HepG2 (cell line): ENCODE data around the gene INSR. TPM values are rescaled to one million over a fixed set of nuclear protein-coding genes. Genes with fewer than 3 reads are reported as not detected.

Experiments
- ATF4 ChIP-seq, 2 experiments: fragments of 450-650 bp in 1 of 2; sonication (generic) in 1 of 2; formaldehyde crosslinking; IDR thresholded peaks; 2 replicates each; pipeline versions ENCODE4 v1.5.0 to v1.8.0; 2020 to 2022; ENCODE audit warnings: mild to moderate bottlenecking in 1 of 2, missing genetic modification reagents in 1 of 2
- BHLHE40 ChIP-seq: IDR thresholded peaks from 2 replicates; pipeline ENCODE4 v1.6.1; 2011; ENCODE audit warnings: low read length, improper control_type of control experiment
- CEBPG ChIP-seq: IDR thresholded peaks from 2 replicates; pipeline ENCODE4 v1.6.1; 2016
- EHMT2 ChIP-seq: fragments of 200-600 bp; sonication (generic); IDR thresholded peaks from 2 replicates; pipeline ENCODE4 v1.7.0; 2017; ENCODE audit warnings: antibody characterized with exemption, low read depth, low read length, borderline replicate concordance
- ESRRA ChIP-seq: sonication (generic); formaldehyde crosslinking; IDR thresholded peaks from 2 replicates; pipeline ENCODE4 v1.5.1; 2020; ENCODE audit warnings: mild to moderate bottlenecking, low read depth, missing genetic modification reagents
- FOXC1 ChIP-seq: sonication (generic); formaldehyde crosslinking; IDR thresholded peaks from 2 replicates; pipeline ENCODE4 v1.8.0; 2022; ENCODE audit warnings: mild to moderate bottlenecking, missing genetic modification reagents, borderline replicate concordance
- FOXK2 ChIP-seq: fragments of 450-650 bp; IDR thresholded peaks from 2 replicates; pipeline ENCODE4 v1.6.1; 2016
- HNRNPK ChIP-seq: fragments of 200-400 bp; formaldehyde crosslinking; IDR thresholded peaks from 2 replicates; pipeline ENCODE4 v1.6.1; 2018; ENCODE audit warnings: low read length, low read depth, moderate library complexity, mild to moderate bottlenecking; ENCODE audit not compliant: poor library complexity, severe bottlenecking
- MXD4 ChIP-seq: IDR thresholded peaks from 2 replicates; pipeline ENCODE4 v1.6.1; 2016; ENCODE audit warnings: mild to moderate bottlenecking, missing biosample characterization, missing genetic modification reagents
- SKIL ChIP-seq: sonication (generic); formaldehyde crosslinking; IDR thresholded peaks from 2 replicates; pipeline ENCODE4 v1.8.0; 2022; ENCODE audit warnings: missing genetic modification reagents, mild to moderate bottlenecking, moderate library complexity, borderline replicate concordance
- TBP ChIP-seq: sonication (generic); formaldehyde crosslinking; IDR thresholded peaks from 2 replicates; pipeline ENCODE4 v1.5.0; 2020; ENCODE audit warnings: missing genetic modification reagents
- TGIF2 ChIP-seq: IDR thresholded peaks from 2 replicates; pipeline ENCODE4 v1.6.1; 2016; ENCODE audit warnings: control low read depth, missing compliant biosample characterization
- ZBTB42 ChIP-seq: sonication (generic); formaldehyde crosslinking; IDR thresholded peaks from 2 replicates; pipeline ENCODE4 v1.5.0; 2020; ENCODE audit warnings: mild to moderate bottlenecking, missing genetic modification reagents
- ZFP90 ChIP-seq: sonication (generic); formaldehyde crosslinking; IDR thresholded peaks from 2 replicates; pipeline ENCODE4 v1.8.0; 2022; ENCODE audit warnings: missing genetic modification reagents, mild to moderate bottlenecking, inconsistent platforms, borderline replicate concordance
- ZNF513 ChIP-seq: sonication (generic); formaldehyde crosslinking; conservative IDR thresholded peaks from 2 replicates; pipeline ENCODE4 v1.5.0; 2020; ENCODE audit warnings: missing genetic modification reagents
- ZNF777 ChIP-seq: sonication (generic); formaldehyde crosslinking; IDR thresholded peaks from 2 replicates; pipeline ENCODE4 v1.4.0; 2020; ENCODE audit warnings: missing genetic modification reagents
- ZNF83 ChIP-seq: sonication (generic); formaldehyde crosslinking; IDR thresholded peaks from 2 replicates; pipeline ENCODE4 v1.4.0; 2020; ENCODE audit warnings: missing genetic modification reagents, mild to moderate bottlenecking, borderline replicate concordance
- ZNF839 ChIP-seq: sonication (generic); formaldehyde crosslinking; IDR thresholded peaks from 2 replicates; pipeline ENCODE4 v1.4.0; 2020; ENCODE audit warnings: missing genetic modification reagents, mild to moderate bottlenecking, borderline replicate concordance
- ZNF891 ChIP-seq: sonication (generic); formaldehyde crosslinking; IDR thresholded peaks from 2 replicates; pipeline ENCODE4 v1.5.0; 2020; ENCODE audit warnings: mild to moderate bottlenecking, missing genetic modification reagents
- polyA plus RNA-seq, 8 experiments: library from polyadenylated mRNA; depleted of rRNA in 3 of 8; stranded (reverse) in 7 of 8; unstranded in 1 of 8; fragments of >200 nt; fragmentation: Illumina TruSeq in 4 of 8; extraction: Trizol in 4 of 8; gene quantifications; 2 replicates each; pipeline versions ENCODE4 v1.2.1 to v1.2.3, GENCODE V29; 2011 to 2016; ENCODE audit warnings: low read depth in 4 of 8, missing spikeins in 1 of 8, mixed read lengths in 1 of 8; ENCODE audit not compliant: insufficient read depth in 1 of 8
- total RNA-seq, 5 experiments: library from RNA; depleted of rRNA; stranded (reverse); fragments of >200 nt; fragmentation: Illumina TruSeq; extraction: Trizol; gene quantifications; 2 replicates each; pipeline ENCODE4 v1.2.3, GENCODE V29; 2016; ENCODE audit warnings: low read depth in 1 of 5
- TF ChIP-seq, protein P1 (sequence below): sonication (generic); formaldehyde crosslinking; IDR thresholded peaks from 2 replicates; pipeline ENCODE4 v1.5.0; 2020; ENCODE audit warnings: mild to moderate bottlenecking, missing genetic modification reagents
- TF ChIP-seq, protein P2 (sequence below): sonication (generic); formaldehyde crosslinking; IDR thresholded peaks from 2 replicates; pipeline ENCODE4 v1.4.0; 2020; ENCODE audit warnings: missing genetic modification reagents, borderline replicate concordance

The INSR gene
- total and polyA plus RNA-seq, 2 of the 13 experiments (the other 11 are each of a cell fraction or from before 2014, with no cell fraction given): 24.2 to 29.8 TPM

DNA sequence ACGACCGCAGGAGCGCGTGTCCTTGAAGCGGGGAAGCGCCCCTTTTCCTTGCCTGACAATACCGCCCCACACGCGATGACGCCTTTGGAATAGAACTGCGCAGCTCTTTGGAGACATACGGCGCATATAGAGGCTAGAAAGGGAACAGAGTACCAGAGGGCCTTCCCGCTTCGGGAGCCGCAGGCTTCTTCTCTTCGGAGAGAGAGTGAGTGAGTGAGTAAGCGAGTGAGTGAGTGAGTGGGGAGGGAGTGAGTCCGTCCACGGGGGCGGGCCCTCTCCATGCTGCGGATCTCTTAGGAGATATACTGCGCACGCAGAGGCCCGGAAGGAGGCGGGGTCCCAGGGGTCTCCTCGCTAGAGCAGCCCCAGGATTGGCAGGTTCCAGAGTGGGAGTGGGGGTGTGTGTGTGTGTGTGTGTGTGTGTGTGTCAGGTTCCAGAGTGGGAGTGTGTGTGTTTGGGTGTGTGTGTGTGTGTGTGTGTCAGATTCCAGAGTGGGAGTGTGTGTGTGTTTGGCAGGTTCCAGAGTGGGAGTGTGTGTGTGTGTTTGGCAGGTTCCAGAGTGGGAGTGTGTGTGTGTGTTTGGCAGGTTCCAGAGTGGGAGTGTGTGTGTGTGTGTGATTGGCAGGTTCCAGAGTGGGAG lies 97.0 kb downstream of the INSR start (continued):
- no peak for TF ChIP-seq ATF4 (CRISPR knock-in tag; IDR thresholded peaks at IDR 0.05)
- peak; percentile 82; the same call in 1 of the 2 replicates for TF ChIP-seq ZFP90 (CRISPR knock-in tag)
- TF ChIP-seq SKIL (CRISPR knock-in tag): no peak
- no peak for TF ChIP-seq TBP (CRISPR knock-in tag)
- no peak for TF ChIP-seq TGIF2 (CRISPR knock-in tag)
- TF ChIP-seq EHMT2: no peak
- no peak for TF ChIP-seq ZNF839 (CRISPR knock-in tag)
- no peak for TF ChIP-seq ZNF513
- 0 out of 2 replicates have a peak, but pooled peaks have one; percentile 11 for TF ChIP-seq MXD4 (CRISPR knock-in tag)
- TF ChIP-seq ZNF777: no peak
- no peak for TF ChIP-seq HNRNPK
- peak; percentile 55; the same call in 1 of the 2 replicates for TF ChIP-seq ESRRA (CRISPR knock-in tag)
- no peak for TF ChIP-seq CEBPG (CRISPR knock-in tag)
- TF ChIP-seq, protein P1, sequence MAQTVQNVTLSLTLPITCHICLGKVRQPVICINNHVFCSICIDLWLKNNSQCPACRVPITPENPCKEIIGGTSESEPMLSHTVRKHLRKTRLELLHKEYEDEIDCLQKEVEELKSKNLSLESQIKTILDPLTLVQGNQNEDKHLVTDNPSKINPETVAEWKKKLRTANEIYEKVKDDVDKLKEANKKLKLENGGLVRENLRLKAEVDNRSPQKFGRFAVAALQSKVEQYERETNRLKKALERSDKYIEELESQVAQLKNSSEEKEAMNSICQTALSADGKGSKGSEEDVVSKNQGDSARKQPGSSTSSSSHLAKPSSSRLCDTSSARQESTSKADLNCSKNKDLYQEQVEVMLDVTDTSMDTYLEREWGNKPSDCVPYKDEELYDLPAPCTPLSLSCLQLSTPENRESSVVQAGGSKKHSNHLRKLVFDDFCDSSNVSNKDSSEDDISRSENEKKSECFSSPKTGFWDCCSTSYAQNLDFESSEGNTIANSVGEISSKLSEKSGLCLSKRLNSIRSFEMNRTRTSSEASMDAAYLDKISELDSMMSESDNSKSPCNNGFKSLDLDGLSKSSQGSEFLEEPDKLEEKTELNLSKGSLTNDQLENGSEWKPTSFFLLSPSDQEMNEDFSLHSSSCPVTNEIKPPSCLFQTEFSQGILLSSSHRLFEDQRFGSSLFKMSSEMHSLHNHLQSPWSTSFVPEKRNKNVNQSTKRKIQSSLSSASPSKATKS (CRISPR knock-in tag): no peak
- no peak for TF ChIP-seq ZNF891
- TF ChIP-seq, protein P2, sequence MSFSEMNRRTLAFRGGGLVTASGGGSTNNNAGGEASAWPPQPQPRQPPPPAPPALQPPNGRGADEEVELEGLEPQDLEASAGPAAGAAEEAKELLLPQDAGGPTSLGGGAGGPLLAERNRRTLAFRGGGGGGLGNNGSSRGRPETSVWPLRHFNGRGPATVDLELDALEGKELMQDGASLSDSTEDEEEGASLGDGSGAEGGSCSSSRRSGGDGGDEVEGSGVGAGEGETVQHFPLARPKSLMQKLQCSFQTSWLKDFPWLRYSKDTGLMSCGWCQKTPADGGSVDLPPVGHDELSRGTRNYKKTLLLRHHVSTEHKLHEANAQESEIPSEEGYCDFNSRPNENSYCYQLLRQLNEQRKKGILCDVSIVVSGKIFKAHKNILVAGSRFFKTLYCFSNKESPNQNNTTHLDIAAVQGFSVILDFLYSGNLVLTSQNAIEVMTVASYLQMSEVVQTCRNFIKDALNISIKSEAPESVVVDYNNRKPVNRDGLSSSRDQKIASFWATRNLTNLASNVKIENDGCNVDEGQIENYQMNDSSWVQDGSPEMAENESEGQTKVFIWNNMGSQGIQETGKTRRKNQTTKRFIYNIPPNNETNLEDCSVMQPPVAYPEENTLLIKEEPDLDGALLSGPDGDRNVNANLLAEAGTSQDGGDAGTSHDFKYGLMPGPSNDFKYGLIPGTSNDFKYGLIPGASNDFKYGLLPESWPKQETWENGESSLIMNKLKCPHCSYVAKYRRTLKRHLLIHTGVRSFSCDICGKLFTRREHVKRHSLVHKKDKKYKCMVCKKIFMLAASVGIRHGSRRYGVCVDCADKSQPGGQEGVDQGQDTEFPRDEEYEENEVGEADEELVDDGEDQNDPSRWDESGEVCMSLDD (CRISPR knock-in tag): no peak
- no peak for TF ChIP-seq BHLHE40
- TF ChIP-seq ZNF83 (CRISPR knock-in tag): no peak
- TF ChIP-seq FOXC1 (CRISPR knock-in tag): peak; percentile 61; the same call in 1 of the 2 replicates
- TF ChIP-seq FOXK2: no peak
- TF ChIP-seq ZBTB42 (CRISPR knock-in tag): no peak
